Activated CD4-positive, alpha-beta memory T cell treated with anti-CD3 and anti-CD28 coated beads, Interleukin-2, amount 10 ng/mL, durations not matched to agents 7 days and 5 days (primary cell): ENCODE results near the gene ITPR1. TPM values are rescaled to one million over a fixed set of nuclear protein-coding genes. Genes with fewer than 3 reads are reported as not detected.

Experiments
- CTCF ChIA-PET: fragments of 350-600 bp; sonication (Branson Sonifier 250); formaldehyde crosslinking; loops from one replicate; lab custom pipeline; 2021; ENCODE audit warnings: antibody characterized with exemption, inconsistent platforms; lab: Charles Lee
- POLR2A ChIA-PET: fragments of 350-600 bp; sonication (Branson Sonifier 250); formaldehyde crosslinking; loops from one replicate; lab custom pipeline; 2021; ENCODE audit warnings: antibody characterized with exemption; lab: Charles Lee
- DNase-seq: peaks from one replicate; pipeline ENCODE4 v3.0.0-alpha.2; 2020
- H3K27ac Mint-ChIP-seq: one replicate; pipeline ENCODE4 v1.8.0; 2021; ENCODE audit warnings: mild to moderate bottlenecking, mixed read lengths
- H3K27me3 Mint-ChIP-seq: one replicate; pipeline ENCODE4 v1.8.0; 2021; ENCODE audit warnings: mixed read lengths
- H3K36me3 Mint-ChIP-seq: one replicate; pipeline ENCODE4 v1.8.0; 2021; ENCODE audit warnings: low read depth, mixed read lengths
- H3K4me1 Mint-ChIP-seq: one replicate; pipeline ENCODE4 v1.8.0; 2021; ENCODE audit warnings: mixed read lengths
- H3K4me3 Mint-ChIP-seq: one replicate; pipeline ENCODE4 v1.8.0; 2021; ENCODE audit warnings: mild to moderate bottlenecking, mixed read lengths
- H3K9me3 Mint-ChIP-seq: one replicate; pipeline ENCODE4 v1.8.0; 2021; ENCODE audit warnings: mixed read lengths
- total RNA-seq, 2 experiments: library from RNA; stranded (reverse); gene quantifications; one replicate each; pipeline ENCODE4 v1.2.3, GENCODE V29; 2021

The ITPR1 gene
- total RNA-seq, 2 experiments from 2014 or later = 59.6 to 64.3 TPM

- Mint-ChIP-seq H3K27ac (no peak overlapping the region), H3K4me3 (no peak overlapping the region), H3K4me1 (peaks cover 28% of the 10 kb centered on the region), H3K36me3 (peaks cover 13% of the 10 kb centered on the region), H3K9me3 (no peaks in the 10 kb centered on the region), H3K27me3 (no peaks in the 10 kb centered on the region)
- no peak for DNase-seq
- ChIA-PET POLR2A (no interaction called here), CTCF (interaction anchor here (0.6 to 0.8 kb wide), 2 partner anchors 327 to 337 kb away, joined by 3 to 4 read pairs; no protein-coding TSS in a partner anchor)
Observed at GRCh38 chr3:4718179-4718736, 225.1 kb downstream of the ITPR1 start.

- Mint-ChIP-seq H3K27ac (no peak overlapping the region), H3K4me1 (peaks cover 35% of the 10 kb centered on the region), H3K9me3 (no peaks in the 10 kb centered on the region), H3K36me3 (peaks cover 9% of the 10 kb centered on the region), H3K4me3 (no peak overlapping the region), H3K27me3 (no peaks in the 10 kb centered on the region)
- no peak for DNase-seq
- CTCF ChIA-PET = interaction anchor here (0.6 to 2.5 kb wide), 5 partner anchors 7 to 336 kb away, joined by 3 to 40 read pairs (median 4); no protein-coding TSS in a partner anchor
- POLR2A ChIA-PET = no interaction called here
Observed at GRCh38 chr3:4719046-4719501, 225.9 kb downstream of the ITPR1 start.

GRCh38 chr3:4720316-4721075 lies 227.3 kb downstream of the ITPR1 start:
- Mint-ChIP-seq H3K4me1 (peaks cover 44% of the 10 kb centered on the region), H3K4me3 (no peak overlapping the region), H3K27ac (no peak overlapping the region), H3K27me3 (no peaks in the 10 kb centered on the region), H3K9me3 (no peaks in the 10 kb centered on the region), H3K36me3 (peaks cover 9% of the 10 kb centered on the region)
- ChIA-PET CTCF (interaction anchor here (0.6 to 2.5 kb wide), 33 partner anchors 9 to 403 kb away, joined by 3 to 40 read pairs (median 4); partner anchors contain the start of gene BHLHE40), POLR2A (interaction anchor here (0.6 to 2.4 kb wide), 17 partner anchors 9 to 468 kb away, joined by 3 to 26 read pairs (median 5); partner anchors contain the start of genes BHLHE40 and EDEM1)
- peak; percentile 40 for DNase-seq

- Mint-ChIP-seq H3K4me1 (peaks cover 45% of the 10 kb centered on the region), H3K27me3 (no peaks in the 10 kb centered on the region), H3K9me3 (no peaks in the 10 kb centered on the region), H3K36me3 (peaks cover 14% of the 10 kb centered on the region), H3K4me3 (no peak overlapping the region), H3K27ac (peak overlapping the region; percentile 8)
- CTCF ChIA-PET = interaction anchor here (0.7 to 2.5 kb wide), 28 partner anchors 10 to 402 kb away, joined by 3 to 40 read pairs (median 5); partner anchors contain the start of gene BHLHE40
- no peak for DNase-seq
- POLR2A ChIA-PET = interaction anchor here (0.6 to 2.4 kb wide), 12 partner anchors 10 to 467 kb away, joined by 3 to 26 read pairs (median 6); partner anchors contain the start of genes BHLHE40 and EDEM1
Observed at GRCh38 chr3:4721511-4721911, 228.4 kb downstream of the ITPR1 start.

- Mint-ChIP-seq H3K27ac (peak overlapping the region; percentile 50), H3K27me3 (no peaks in the 10 kb centered on the region), H3K36me3 (peaks cover 19% of the 10 kb centered on the region), H3K4me3 (no peak overlapping the region), H3K4me1 (peaks cover 50% of the 10 kb centered on the region), H3K9me3 (no peaks in the 10 kb centered on the region)
- DNase-seq = peak; percentile 45
- ChIA-PET POLR2A (interaction anchor here (0.9 to 2.8 kb wide), 4 partner anchors 109 to 258 kb away, joined by 3 to 11 read pairs (median 4); partner anchors contain the start of gene BHLHE40), CTCF (interaction anchor here (0.9 to 1.7 kb wide), 8 partner anchors 10 to 337 kb away, joined by 3 to 7 read pairs (median 4); no protein-coding TSS in a partner anchor)
Observed at GRCh38 chr3:4722103-4722502, 229.0 kb downstream of the ITPR1 start.

DNA sequence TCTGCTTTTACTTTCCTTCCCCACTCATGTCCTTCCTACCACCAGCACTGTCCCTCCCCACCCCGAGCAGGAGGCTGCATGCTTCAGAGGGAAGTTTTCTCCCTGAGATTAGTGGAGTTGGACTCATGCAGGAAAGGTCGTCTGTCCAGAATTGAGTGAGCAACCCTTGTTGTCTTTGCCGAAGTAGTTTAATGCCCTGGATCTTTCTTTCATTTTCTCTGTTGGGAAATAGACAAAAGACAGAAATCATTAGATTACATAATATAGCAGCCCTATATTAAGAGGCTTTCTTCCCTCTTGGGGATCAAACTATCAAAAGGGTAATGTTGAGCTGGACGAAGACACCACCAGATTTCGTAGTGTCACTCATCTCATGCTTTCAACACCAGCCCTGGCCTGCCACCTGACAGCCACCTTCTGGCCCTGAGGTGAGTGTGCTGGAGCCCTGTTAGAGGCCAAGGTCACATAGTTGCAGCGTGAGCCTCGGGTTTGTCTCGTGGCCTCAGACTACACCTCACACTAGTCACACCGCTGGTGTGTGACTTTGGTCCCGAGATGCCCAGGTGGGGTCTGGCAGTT lies 231.0 kb downstream of the ITPR1 start:
- no peaks in the 10 kb centered on the region for H3K9me3 Mint-ChIP-seq

DNA sequence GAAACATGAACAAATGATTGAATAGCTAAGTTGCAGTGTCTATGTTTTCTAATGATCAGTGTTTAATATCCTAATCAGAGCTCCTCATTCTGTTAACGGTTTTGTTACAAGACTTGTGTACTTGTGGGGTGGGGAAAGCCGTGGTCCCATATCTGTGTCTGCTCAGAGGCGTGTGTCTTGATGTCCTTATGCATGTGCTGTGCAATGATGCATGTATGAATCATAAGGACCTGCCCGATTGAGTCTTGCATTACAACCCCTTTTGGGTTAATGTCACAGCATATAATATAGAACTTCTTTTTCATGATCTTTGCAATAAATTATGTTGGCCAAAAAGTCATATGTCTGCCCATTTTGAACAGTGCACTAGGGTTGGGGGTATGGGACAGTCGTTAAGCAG lies 233.4 kb downstream of the ITPR1 start:
- Mint-ChIP-seq H3K36me3 (peaks cover 28% of the 10 kb centered on the region), H3K4me1 (peaks cover 41% of the 10 kb centered on the region), H3K27me3 (no peaks in the 10 kb centered on the region), H3K27ac (no peak overlapping the region), H3K4me3 (no peak overlapping the region), H3K9me3 (no peaks in the 10 kb centered on the region)
- ChIA-PET CTCF (interaction anchor here (1.0 to 2.4 kb wide), 7 partner anchors 8 to 300 kb away, joined by 3 to 10 read pairs (median 3); no protein-coding TSS in a partner anchor), POLR2A (interaction anchor here (1.1 to 2.3 kb wide), 6 partner anchors 9 to 258 kb away, joined by 3 to 8 read pairs (median 4); partner anchors contain the start of gene BHLHE40)
- DNase-seq = no peak

More for the DNA sequence above, 231.0 kb downstream of the ITPR1 start:
- H3K36me3 Mint-ChIP-seq = peaks cover 24% of the 10 kb centered on the region
- peaks cover 53% of the 10 kb centered on the region for H3K4me1 Mint-ChIP-seq
- ChIA-PET CTCF (no interaction called here), POLR2A (interaction anchor here (2.8 kb wide), 1 partner anchor 256 kb away, joined by 11 read pairs; the partner anchor contains the start of gene BHLHE40)
- no peaks in the 10 kb centered on the region for H3K27me3 Mint-ChIP-seq
- DNase-seq = no peak
- H3K4me3 Mint-ChIP-seq = no peak overlapping the region
- H3K27ac Mint-ChIP-seq = no peak overlapping the region

DNA sequence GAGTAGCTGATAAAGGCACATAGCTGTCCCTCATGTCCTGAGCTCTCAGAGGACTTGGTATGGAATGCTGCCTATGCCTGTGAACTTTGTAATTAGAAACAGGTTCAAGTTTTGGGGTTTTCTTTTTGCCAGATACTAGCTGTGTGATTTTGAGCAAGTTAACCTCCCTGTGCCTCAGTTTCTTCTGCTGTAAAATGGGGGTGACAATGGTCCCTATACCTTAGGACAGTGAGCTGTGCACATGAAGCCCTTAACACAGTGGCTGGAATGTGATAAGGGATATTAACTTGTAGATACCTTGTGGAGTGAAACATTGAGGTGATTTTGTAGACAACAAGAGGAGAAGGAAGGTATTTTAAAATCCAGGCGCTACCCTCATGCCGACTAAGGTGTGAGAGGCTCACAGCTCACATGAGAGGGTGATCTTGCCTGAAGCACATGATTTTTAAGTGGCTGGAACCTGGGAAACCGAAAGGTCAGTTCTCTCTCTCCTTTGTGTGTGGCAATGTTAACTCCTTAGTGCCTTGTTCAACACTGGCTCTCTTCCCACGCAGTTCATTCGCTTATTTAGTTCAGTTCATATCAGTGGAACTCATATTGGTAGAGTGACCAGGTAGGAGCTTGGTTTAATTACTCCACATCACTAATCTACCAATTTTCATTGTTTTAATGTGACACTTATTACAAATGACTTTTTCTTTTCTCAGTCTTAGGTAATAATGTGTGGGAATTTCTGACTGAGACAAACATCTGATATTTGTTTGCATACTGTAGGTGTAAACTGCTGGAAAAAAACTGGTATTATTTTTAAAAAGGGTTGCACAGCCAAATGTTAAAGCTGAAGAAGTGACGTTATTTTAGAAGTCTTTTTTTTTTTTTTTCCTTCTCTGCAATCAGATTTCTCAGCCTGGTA lies 236.2 kb downstream of the ITPR1 start:
- Mint-ChIP-seq H3K4me3 (no peak overlapping the region), H3K4me1 (peaks cover 29% of the 10 kb centered on the region), H3K27ac (no peak overlapping the region), H3K36me3 (peaks cover 47% of the 10 kb centered on the region), H3K9me3 (no peaks in the 10 kb centered on the region), H3K27me3 (no peaks in the 10 kb centered on the region)
- no peak for DNase-seq
- POLR2A ChIA-PET = interaction anchor here (1.0 to 1.5 kb wide), 5 partner anchors 9 to 254 kb away, joined by 3 to 5 read pairs (median 4); no protein-coding TSS in a partner anchor
- CTCF ChIA-PET = interaction anchor here (0.7 to 1.7 kb wide), 5 partner anchors 9 to 250 kb away, joined by 3 to 7 read pairs (median 4); partner anchors contain the start of gene BHLHE40

- H3K36me3 Mint-ChIP-seq = peaks cover 50% of the 10 kb centered on the region
- H3K4me3 Mint-ChIP-seq = no peak overlapping the region
Observed at GRCh38 chr3:4730719-4731118, 237.6 kb downstream of the ITPR1 start.

DNA sequence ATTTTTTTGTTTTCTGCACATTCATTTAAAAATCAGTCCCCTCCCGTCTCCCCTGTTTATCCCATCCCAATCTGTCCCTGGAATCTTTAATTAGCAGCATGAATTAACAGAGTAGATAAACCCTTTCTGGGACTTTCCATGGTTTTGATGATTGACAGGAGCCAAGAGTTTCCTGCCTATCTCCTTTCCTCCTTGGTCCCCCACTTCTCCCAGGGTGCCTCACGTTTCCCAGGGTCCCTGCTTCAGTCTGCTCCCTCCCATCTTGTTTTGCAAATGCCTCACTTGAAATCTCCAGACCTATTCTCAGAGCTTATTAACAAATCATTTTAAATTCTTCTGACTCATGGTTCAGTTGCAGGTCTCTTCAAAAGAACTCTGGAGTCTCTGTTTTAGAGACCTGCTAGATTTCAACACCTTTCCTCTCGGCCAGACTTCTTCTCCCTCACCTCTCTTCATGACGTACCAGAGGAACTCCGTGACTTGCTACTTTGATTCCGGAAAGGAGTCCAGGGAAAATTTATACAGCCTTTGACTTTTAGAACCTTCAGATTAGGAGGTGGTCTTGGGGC lies 238.5 kb downstream of the ITPR1 start:
- Mint-ChIP-seq H3K27ac (no peak overlapping the region), H3K27me3 (no peaks in the 10 kb centered on the region), H3K36me3 (peaks cover 52% of the 10 kb centered on the region), H3K4me1 (peaks cover 41% of the 10 kb centered on the region), H3K9me3 (peaks cover 3% of the 10 kb centered on the region), H3K4me3 (no peak overlapping the region)
- DNase-seq = no peak
- CTCF ChIA-PET = interaction anchor here (1.2 to 1.3 kb wide), 2 partner anchors 12 to 20 kb away, joined by 3 to 4 read pairs; no protein-coding TSS in a partner anchor
- POLR2A ChIA-PET = interaction anchor here (9.6 kb wide), 1 partner anchor 248 kb away, joined by 107 read pairs; the partner anchor contains the start of gene BHLHE40

More at GRCh38 chr3:4730719-4731118, 237.6 kb downstream of the ITPR1 start:
- peaks cover 35% of the 10 kb centered on the region for H3K4me1 Mint-ChIP-seq
- no peak overlapping the region for H3K27ac Mint-ChIP-seq
- ChIA-PET POLR2A (no interaction called here), CTCF (interaction anchor here (1.2 to 1.3 kb wide), 2 partner anchors 11 to 19 kb away, joined by 3 to 4 read pairs; no protein-coding TSS in a partner anchor)
- no peaks in the 10 kb centered on the region for H3K9me3 Mint-ChIP-seq
- DNase-seq = no peak
- no peaks in the 10 kb centered on the region for H3K27me3 Mint-ChIP-seq

DNA sequence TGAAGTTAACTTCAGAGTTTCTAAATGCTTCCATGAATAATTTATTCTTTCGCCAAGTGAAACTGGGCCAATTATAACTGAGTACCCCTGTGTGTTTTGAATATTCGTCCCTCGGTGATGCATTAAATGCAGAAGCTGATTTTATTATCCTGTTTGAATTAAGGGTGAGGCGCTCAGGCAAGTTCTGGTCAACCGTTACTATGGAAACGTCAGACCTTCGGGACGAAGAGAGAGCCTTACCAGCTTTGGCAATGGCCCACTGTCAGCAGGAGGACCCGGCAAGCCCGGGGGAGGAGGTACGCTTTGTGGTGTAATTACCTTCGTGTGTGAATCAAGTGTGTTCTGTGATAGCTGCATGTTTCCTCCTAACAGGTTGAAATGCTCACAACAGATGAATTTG lies 239.8 kb downstream of the ITPR1 start:
- Mint-ChIP-seq H3K27ac (no peak overlapping the region), H3K27me3 (no peaks in the 10 kb centered on the region), H3K4me1 (peaks cover 48% of the 10 kb centered on the region), H3K9me3 (peaks cover 7% of the 10 kb centered on the region), H3K4me3 (no peak overlapping the region), H3K36me3 (peaks cover 58% of the 10 kb centered on the region)
- POLR2A ChIA-PET = interaction anchor here (0.9 to 9.6 kb wide), 2 partner anchors 71 to 247 kb away, joined by 3 to 107 read pairs; partner anchors contain the start of gene BHLHE40
- CTCF ChIA-PET = interaction anchor here (2.3 to 3.6 kb wide), 3 partner anchors 12 to 247 kb away, joined by 8 to 15 read pairs (median 11); partner anchors contain the start of gene BHLHE40
- DNase-seq = no peak
